HG03095 (cell line): ENCODE measurements around the gene ARHGEF10L.

Source experiments
- ATAC-seq: cut with Tn5 transposase; IDR thresholded peaks from one replicate; pipeline ENCODE4 v1.9.1; 2021; ENCODE audit warnings: moderate library complexity; ENCODE audit not compliant: unreplicated experiment

Gene ARHGEF10L

GRCh38 chr1:17649371-17650106 is 110.0 kb downstream of the ARHGEF10L start:
- ATAC-seq: no peak

DNA sequence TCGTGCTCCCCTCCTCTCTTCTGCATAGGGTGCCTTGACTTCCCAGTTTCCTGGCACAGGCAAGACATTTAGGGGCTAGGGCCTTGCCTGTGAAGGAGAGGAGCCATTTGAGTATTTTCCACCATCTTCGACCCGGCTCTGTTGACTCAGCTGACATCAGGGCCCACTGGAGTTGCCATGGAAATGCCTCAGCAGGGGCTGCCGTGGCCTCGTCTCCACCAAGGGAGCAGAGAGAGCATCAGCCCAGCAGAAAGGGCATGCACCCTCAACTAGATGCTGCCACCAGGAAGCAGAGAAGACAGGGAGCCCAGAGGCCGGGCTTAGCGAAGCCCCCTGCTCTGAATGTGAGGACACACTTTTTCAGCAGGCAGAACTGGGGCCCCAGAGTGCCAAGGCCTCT is 113.8 kb downstream of the ARHGEF10L start:
- no peak for ATAC-seq

DNA sequence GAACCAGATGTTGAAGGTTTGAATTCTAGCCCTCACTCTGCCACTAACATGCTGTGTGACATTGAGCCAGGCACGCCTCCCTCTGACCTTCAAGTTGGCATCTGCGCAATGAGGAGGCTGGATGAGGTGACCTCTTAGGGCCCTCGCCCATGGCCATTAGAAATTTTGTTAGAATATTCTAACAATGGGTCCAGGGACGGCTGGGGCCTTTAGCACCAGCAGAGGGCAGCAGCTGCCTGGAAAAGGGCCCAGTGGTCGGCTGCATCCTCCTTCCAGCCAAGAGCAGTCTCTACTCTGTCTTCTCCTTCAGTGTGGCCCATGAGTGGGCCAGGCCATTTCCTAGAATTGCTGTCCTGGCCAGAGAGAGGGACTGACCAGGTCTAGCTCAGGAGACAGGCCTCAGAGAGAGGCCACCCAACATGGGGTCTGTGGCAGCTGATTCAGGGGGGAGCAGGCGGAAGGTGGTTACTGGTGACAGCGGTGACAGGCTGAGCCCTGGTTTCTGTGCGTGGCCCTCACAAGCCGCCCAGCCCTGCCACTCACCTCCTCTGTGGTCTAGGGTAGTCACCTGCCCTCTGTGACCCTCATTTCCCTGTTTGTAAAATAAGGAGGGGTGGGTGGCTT is 114.3 kb downstream of the ARHGEF10L start:
- no peak for ATAC-seq

GRCh38 chr1:17654519-17654918 is 115.0 kb downstream of the ARHGEF10L start:
- no peak for ATAC-seq

GRCh38 chr1:17655169-17655568 is 115.7 kb downstream of the ARHGEF10L start:
- no peak for ATAC-seq

GRCh38 chr1:17655922-17656321 is 116.4 kb downstream of the ARHGEF10L start:
- ATAC-seq: no peak

- no peak for ATAC-seq
Measured at GRCh38 chr1:17657436-17657835, 117.9 kb downstream of the ARHGEF10L start.

GRCh38 chr1:17658837-17659236 is 119.3 kb downstream of the ARHGEF10L start:
- ATAC-seq: no peak

GRCh38 chr1:17661546-17662157 is 122.2 kb downstream of the ARHGEF10L start:
- ATAC-seq: no peak

DNA sequence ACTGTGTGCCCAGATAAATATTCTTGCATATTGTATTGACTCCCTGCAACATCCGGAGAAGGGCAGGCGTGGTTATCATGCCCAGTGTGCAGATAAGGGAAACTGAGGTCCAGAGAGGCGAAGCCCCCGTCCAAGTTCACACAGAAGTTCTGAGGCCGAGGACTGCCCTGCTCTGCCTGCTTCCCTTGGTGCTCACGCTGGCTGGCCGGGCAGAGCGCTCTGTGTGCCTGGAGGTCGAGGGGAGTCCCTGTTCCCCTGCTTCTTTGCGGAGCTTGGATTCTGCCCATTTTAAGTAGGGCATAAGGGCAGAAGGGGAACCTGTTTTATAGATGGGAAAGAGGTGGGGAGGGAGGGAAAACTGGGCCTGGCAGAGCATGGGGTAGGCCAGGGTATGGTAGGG is 122.8 kb downstream of the ARHGEF10L start:
- ATAC-seq: no peak

DNA sequence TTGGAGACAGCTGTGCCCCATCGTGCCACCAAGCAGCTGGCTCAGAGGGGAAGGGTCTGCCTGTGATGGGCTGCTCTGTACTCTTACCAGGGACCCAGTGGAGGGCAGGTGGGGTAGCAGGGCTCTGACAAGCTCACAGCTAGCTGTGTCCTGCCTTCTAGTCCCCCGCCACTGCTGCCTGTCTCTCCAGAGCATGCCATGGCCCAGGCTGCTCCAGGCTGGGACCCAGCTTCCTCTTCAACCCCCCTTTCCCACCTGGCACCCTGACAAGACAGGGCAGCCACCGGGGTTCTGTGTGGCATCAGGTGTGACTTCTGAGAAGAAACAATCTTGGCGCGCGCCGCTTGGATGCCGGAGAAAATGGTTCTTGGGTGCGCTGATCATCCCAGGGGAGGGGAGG is 123.3 kb downstream of the ARHGEF10L start:
- ATAC-seq: no peak

- ATAC-seq: no peak
Measured at GRCh38 chr1:17663646-17664045, 124.1 kb downstream of the ARHGEF10L start.

- no peak for ATAC-seq
Measured at GRCh38 chr1:17664322-17664721, 124.8 kb downstream of the ARHGEF10L start.

DNA sequence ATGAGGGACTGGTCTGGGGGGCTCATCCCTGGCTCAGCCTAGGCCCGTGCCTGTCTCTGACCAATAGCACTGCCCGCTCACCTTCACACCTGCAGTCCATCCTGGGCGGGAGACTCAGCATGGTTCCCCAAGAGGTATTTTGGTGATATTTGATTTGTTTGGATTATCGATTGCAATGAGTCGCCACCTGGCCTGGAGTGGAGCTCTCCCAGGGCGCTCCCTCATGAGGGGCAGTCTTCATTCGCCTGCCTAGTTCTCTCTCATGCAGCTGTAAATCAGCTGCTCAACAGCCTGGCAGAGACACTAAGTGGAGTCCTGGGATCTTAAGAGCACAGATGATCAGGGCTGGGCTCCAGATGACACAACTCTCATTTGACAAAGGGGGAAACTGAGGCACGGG is 125.6 kb downstream of the ARHGEF10L start:
- ATAC-seq: no peak

DNA sequence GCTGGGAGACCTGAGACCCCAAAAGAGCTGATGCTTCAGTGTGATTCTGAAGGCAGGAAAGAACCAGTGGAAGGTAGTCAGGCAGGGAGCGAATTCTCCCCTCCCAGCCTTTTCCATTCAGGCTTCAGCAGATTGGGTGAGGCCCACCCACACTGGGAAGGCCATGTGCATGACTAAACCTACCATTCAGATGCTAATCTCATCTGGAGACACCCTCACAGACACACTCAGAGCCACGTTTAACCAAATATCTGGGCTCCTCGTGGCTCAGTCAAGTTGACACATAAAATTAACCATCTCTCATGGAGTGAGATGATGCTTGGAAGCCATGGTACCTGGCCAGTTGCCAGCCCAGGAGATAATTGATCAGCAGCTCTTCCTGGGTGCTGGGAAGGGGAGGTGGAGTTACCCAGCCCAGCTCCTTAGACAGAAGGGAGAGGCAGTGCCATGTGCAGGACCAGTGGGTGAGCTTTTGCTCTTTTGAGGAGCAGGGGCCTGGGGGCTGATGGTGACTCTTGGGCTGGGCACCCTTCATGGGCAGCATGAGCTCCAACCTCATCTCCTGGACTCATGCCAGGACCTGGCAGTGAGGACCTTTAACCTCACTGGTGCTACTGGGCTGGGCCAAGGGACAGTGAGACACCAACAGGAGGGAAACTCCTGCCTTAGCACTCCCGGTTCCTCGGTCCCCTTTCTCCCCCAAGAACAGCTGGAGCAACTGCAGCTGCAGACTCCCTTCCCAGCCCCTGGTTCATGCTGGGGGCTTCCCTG is 126.6 kb downstream of the ARHGEF10L start:
- ATAC-seq: no peak

- ATAC-seq: no peak
Measured at GRCh38 chr1:17667641-17668040, 128.1 kb downstream of the ARHGEF10L start.

- no peak for ATAC-seq
Measured at GRCh38 chr1:17668195-17668594, 128.7 kb downstream of the ARHGEF10L start.

DNA sequence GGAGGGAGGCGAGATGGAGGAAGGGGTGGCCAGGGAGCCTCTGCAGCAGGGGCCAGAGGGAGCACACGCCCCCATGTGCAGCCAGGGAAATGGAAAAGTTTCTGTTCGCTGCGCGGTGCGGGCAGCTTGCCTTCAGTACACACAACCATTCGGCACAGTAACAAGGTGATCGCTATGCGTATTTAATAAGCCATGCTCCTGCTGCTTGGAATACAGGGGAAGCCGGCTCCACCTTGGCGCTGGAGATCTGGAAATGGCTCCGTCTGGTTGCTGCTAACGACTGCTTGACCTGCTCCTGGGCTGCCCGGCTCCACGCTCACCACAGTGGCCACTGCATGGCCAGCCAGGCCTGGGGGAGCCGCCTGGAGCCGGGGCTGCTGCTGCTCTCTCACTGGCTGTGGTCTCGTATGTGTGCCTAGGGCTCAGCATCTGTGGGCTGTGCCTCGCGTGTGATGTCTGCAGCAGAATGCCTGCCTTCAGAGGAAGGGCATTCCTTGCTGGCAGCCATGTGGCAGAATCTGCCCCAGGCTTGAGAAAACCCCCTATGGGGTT is 129.2 kb downstream of the ARHGEF10L start:
- no peak for ATAC-seq

DNA sequence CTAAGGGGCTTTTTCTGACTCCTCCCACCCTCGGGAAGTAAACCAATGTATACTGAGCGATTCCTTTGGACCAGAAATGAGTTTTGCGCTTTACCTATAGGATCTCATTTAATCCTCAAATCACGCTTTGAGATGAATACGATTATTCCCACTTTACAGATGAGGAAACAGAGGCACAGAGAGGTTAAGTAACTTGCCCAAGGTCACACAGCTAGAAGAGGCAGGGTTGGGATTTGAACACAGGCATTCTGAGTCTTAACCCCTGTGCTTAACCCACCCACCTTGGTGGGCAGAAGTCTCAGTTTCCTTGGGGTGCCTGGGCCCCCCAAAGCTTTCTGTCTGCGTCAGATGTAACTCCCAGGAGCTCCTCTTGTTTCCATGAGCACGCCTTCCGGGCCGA is 129.8 kb downstream of the ARHGEF10L start:
- no peak for ATAC-seq

DNA sequence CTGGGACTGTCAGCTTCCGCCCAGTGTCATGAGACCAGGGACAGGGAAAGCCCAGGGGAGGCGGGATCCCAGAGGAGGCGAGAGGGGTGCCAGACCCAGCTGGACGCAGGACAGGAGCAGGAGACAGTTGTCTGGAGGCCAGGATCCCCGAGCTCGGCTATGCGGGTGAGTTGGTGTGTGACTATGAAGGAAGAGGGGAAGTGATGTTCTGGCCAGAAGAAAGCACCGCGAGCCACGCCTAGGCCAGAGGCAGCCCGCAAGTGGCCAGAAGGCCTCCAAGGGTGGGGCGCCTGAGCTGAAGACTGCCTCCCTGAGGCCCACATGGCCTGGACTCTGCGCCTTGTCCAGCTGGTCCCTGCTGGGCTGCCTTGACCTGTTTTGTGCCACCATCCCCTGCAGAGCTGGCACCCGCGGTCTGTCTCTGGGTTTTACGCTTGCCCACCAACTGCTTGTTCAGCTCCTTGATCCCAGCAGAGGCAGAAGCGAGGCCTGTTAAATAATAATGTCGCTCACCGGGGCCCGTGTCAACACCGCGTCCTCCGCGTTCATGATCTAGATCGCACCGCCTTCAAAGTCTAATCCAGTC is 130.5 kb downstream of the ARHGEF10L start:
- no peak for ATAC-seq
